Natural killer cell treated with Interleukin-12 subunit alpha and Interleukin-12 subunit beta and Interleukin-15 and Interleukin-18, amount 100 ng/mL, for 72 hours (primary cell): ENCODE results near the gene ASXL3. TPM values are rescaled to one million over a fixed set of nuclear protein-coding genes. Genes with fewer than 3 reads are reported as not detected.

Experiments
- ATAC-seq, 2 donors: fragments of 150-1000 bp; cut with Tn5 transposase in 1 of 2; sonication (Bioruptor Pico), chemical (Tn5 transposase) in 1 of 2; 2 replicates each; pipeline ENCODE4 v1.10.0; 2021
- DNase-seq: peaks from one replicate; pipeline ENCODE4 v3.0.0; 2022; ENCODE audit warnings: low spot score
- H3K27ac Mint-ChIP-seq, 2 donors: 1 replicate in 1 of 2; 2 replicates in 1 of 2; pipeline ENCODE4 v1.8.0; 2022; ENCODE audit warnings: mixed read lengths in 2 of 2, mild to moderate bottlenecking in 1 of 2, moderate library complexity in 1 of 2
- H3K27me3 Mint-ChIP-seq, 2 donors: 1 replicate in 1 of 2; 2 replicates in 1 of 2; pipeline ENCODE4 v1.8.0; 2022; ENCODE audit warnings: mixed read lengths in 2 of 2
- H3K36me3 Mint-ChIP-seq: one replicate; pipeline ENCODE4 v1.8.0; 2022; ENCODE audit warnings: mixed read lengths
- H3K4me1 Mint-ChIP-seq, 2 donors: 1 replicate in 1 of 2; 2 replicates in 1 of 2; pipeline ENCODE4 v1.8.0; 2022; ENCODE audit warnings: low read depth in 2 of 2, mixed read lengths in 2 of 2, mild to moderate bottlenecking in 1 of 2
- H3K4me3 Mint-ChIP-seq: one replicate; pipeline ENCODE4 v1.8.0; 2022; ENCODE audit warnings: mixed read lengths
- H3K9me3 Mint-ChIP-seq: 2 replicates; pipeline ENCODE4 v1.8.0; 2022; ENCODE audit warnings: mixed read lengths
- total RNA-seq, 2 donors: library from RNA; stranded (reverse); gene quantifications; one replicate each; pipeline ENCODE4 v1.2.3, GENCODE V29; 2022

Gene ASXL3
- total RNA-seq = not detected

GRCh38 chr18:33577685-33578517, at the start of gene ASXL3:
Gene ASXL3, plus strand, starts transcription at chr18:33578219. Its CDS starts 413 bp downstream, at chr18:33578632.
- Mint-ChIP-seq H3K9me3 (no peaks in the 10 kb centered on the region), H3K27ac (no peak within 1 kb of the TSS), H3K36me3 (peaks cover 5% of the 10 kb centered on the region), H3K27me3 (peaks cover 7 to 15% of the 10 kb centered on the region in 2 donors), H3K4me1 (peaks cover 0 to 3% of the 10 kb centered on the region in 2 donors), H3K4me3 (peak within 1 kb of the TSS; percentile 32)
- DNase-seq (no peak), ATAC-seq (peak in 1 of 2 donors; percentile 20)

- ATAC-seq (no peak), DNase-seq (no peak)
- Mint-ChIP-seq H3K4me1 (no peaks in the 10 kb centered on the region), H3K36me3 (no peaks in the 10 kb centered on the region), H3K4me3 (no peak overlapping the region), H3K9me3 (peaks cover 32% of the 10 kb centered on the region), H3K27ac (no peak overlapping the region), H3K27me3 (no peaks in the 10 kb centered on the region)
Measured at GRCh38 chr18:33532978-33533377, 45.0 kb upstream of the ASXL3 start.

- H3K27ac Mint-ChIP-seq = no peak overlapping the region
- no peaks in the 10 kb centered on the region for H3K4me1 Mint-ChIP-seq
- H3K27me3 Mint-ChIP-seq = no peaks in the 10 kb centered on the region
Measured at GRCh38 chr18:33536904-33537303, 41.1 kb upstream of the ASXL3 start.

GRCh38 chr18:33538418-33539042, 39.5 kb upstream of the ASXL3 start:
- Mint-ChIP-seq H3K36me3 (peaks cover 3% of the 10 kb centered on the region), H3K27ac (no peak overlapping the region), H3K27me3 (no peaks in the 10 kb centered on the region), H3K4me1 (no peaks in the 10 kb centered on the region), H3K9me3 (peaks cover 25% of the 10 kb centered on the region), H3K4me3 (no peak overlapping the region)
- ATAC-seq = no peak
- DNase-seq = no peak

More at GRCh38 chr18:33536904-33537303, 41.1 kb upstream of the ASXL3 start:
- DNase-seq (no peak), ATAC-seq (no peak)
- Mint-ChIP-seq H3K9me3 (peaks cover 25% of the 10 kb centered on the region), H3K36me3 (no peaks in the 10 kb centered on the region), H3K4me3 (no peak overlapping the region)

- Mint-ChIP-seq H3K27ac (no peak overlapping the region), H3K9me3 (peaks cover 21% of the 10 kb centered on the region), H3K27me3 (no peaks in the 10 kb centered on the region), H3K4me3 (no peak overlapping the region), H3K4me1 (no peaks in the 10 kb centered on the region), H3K36me3 (peaks cover 6% of the 10 kb centered on the region)
- DNase-seq (no peak), ATAC-seq (no peak)
Measured at GRCh38 chr18:33540392-33540791, 37.6 kb upstream of the ASXL3 start.

- peaks cover 6% of the 10 kb centered on the region for H3K36me3 Mint-ChIP-seq
- ATAC-seq (no peak), DNase-seq (no peak)
- H3K4me1 Mint-ChIP-seq = no peaks in the 10 kb centered on the region
- no peak overlapping the region for H3K4me3 Mint-ChIP-seq
- H3K27me3 Mint-ChIP-seq = no peaks in the 10 kb centered on the region
- H3K9me3 Mint-ChIP-seq = peaks cover 13% of the 10 kb centered on the region
- no peak overlapping the region for H3K27ac Mint-ChIP-seq
Measured at GRCh38 chr18:33541316-33541715, 36.7 kb upstream of the ASXL3 start.

GRCh38 chr18:33556846-33557245, 21.2 kb upstream of the ASXL3 start:
- H3K4me1 Mint-ChIP-seq = no peaks in the 10 kb centered on the region
- H3K4me3 Mint-ChIP-seq = no peak overlapping the region
- peaks cover 4% of the 10 kb centered on the region for H3K9me3 Mint-ChIP-seq
- H3K27me3 Mint-ChIP-seq = no peaks in the 10 kb centered on the region
- DNase-seq = no peak
- no peak for ATAC-seq
- no peaks in the 10 kb centered on the region for H3K36me3 Mint-ChIP-seq
- no peak overlapping the region for H3K27ac Mint-ChIP-seq

- DNase-seq = no peak
- no peak for ATAC-seq
- H3K4me1 Mint-ChIP-seq = no peaks in the 10 kb centered on the region
- H3K36me3 Mint-ChIP-seq = no peaks in the 10 kb centered on the region
- no peaks in the 10 kb centered on the region for H3K27me3 Mint-ChIP-seq
- no peak overlapping the region for H3K27ac Mint-ChIP-seq
- peaks cover 5% of the 10 kb centered on the region for H3K9me3 Mint-ChIP-seq
- H3K4me3 Mint-ChIP-seq = no peak overlapping the region
Measured at GRCh38 chr18:33557706-33558105, 20.3 kb upstream of the ASXL3 start.

GRCh38 chr18:33558529-33558928, 19.5 kb upstream of the ASXL3 start:
- Mint-ChIP-seq H3K9me3 (peaks cover 5% of the 10 kb centered on the region), H3K36me3 (no peaks in the 10 kb centered on the region), H3K27me3 (no peaks in the 10 kb centered on the region), H3K4me1 (no peaks in the 10 kb centered on the region), H3K27ac (no peak overlapping the region), H3K4me3 (no peak overlapping the region)
- ATAC-seq = no peak
- no peak for DNase-seq

GRCh38 chr18:33560686-33561370, 17.2 kb upstream of the ASXL3 start:
- DNase-seq = no peak
- no peaks in the 10 kb centered on the region for H3K27me3 Mint-ChIP-seq
- H3K4me1 Mint-ChIP-seq = no peaks in the 10 kb centered on the region
- H3K4me3 Mint-ChIP-seq = no peak overlapping the region
- no peak overlapping the region for H3K27ac Mint-ChIP-seq
- peaks cover 6% of the 10 kb centered on the region for H3K9me3 Mint-ChIP-seq
- H3K36me3 Mint-ChIP-seq = no peaks in the 10 kb centered on the region
- ATAC-seq = no peak

GRCh38 chr18:33562741-33563140, 15.3 kb upstream of the ASXL3 start:
- no peak for DNase-seq
- Mint-ChIP-seq H3K27ac (no peak overlapping the region), H3K27me3 (no peaks in the 10 kb centered on the region), H3K36me3 (no peaks in the 10 kb centered on the region), H3K4me3 (no peak overlapping the region), H3K9me3 (peaks cover 8% of the 10 kb centered on the region), H3K4me1 (no peaks in the 10 kb centered on the region)
- no peak for ATAC-seq

- no peaks in the 10 kb centered on the region for H3K36me3 Mint-ChIP-seq
- ATAC-seq (no peak), DNase-seq (no peak)
- no peak overlapping the region for H3K4me3 Mint-ChIP-seq
- no peak overlapping the region for H3K27ac Mint-ChIP-seq
- no peaks in the 10 kb centered on the region for H3K4me1 Mint-ChIP-seq
- H3K9me3 Mint-ChIP-seq = peaks cover 10% of the 10 kb centered on the region
- no peaks in the 10 kb centered on the region for H3K27me3 Mint-ChIP-seq
Measured at GRCh38 chr18:33567705-33568104, 10.3 kb upstream of the ASXL3 start.

GRCh38 chr18:33571998-33572787, 5.8 kb upstream of the ASXL3 start:
- Mint-ChIP-seq H3K4me3 (no peak overlapping the region), H3K36me3 (no peaks in the 10 kb centered on the region), H3K27me3 (peaks cover 0 to 8% of the 10 kb centered on the region in 2 donors), H3K27ac (no peak overlapping the region), H3K9me3 (peaks cover 7% of the 10 kb centered on the region), H3K4me1 (no peaks in the 10 kb centered on the region)
- DNase-seq (no peak), ATAC-seq (no peak)
